NT2/D1 (cell line): ENCODE data around the gene ERICH6.

Source experiments
- DNase-seq: peaks from one replicate; pipeline ENCODE4 v3.0.0-alpha.2; 2011; ENCODE audit warnings: low read depth, low spot score
- H3K27me3 ChIP-seq: 2 replicates; pipeline ENCODE4 v1.6.0; 2011; ENCODE audit warnings: mild to moderate bottlenecking; ENCODE audit not compliant: insufficient read length, insufficient read depth
- H3K36me3 ChIP-seq: 2 replicates; pipeline ENCODE4 v1.6.1; 2011; ENCODE audit warnings: mild to moderate bottlenecking, low read length, mixed read lengths; ENCODE audit not compliant: insufficient read depth, insufficient read length
- H3K4me1 ChIP-seq: 2 replicates; pipeline ENCODE4 v1.5.1; 2011; ENCODE audit not compliant: insufficient read depth, insufficient read length
- H3K4me3 ChIP-seq: 2 replicates; pipeline ENCODE4 v1.5.1; 2011; ENCODE audit warnings: low read depth; ENCODE audit not compliant: insufficient read length
- H3K9ac ChIP-seq: 2 replicates; pipeline ENCODE4 v1.6.0; 2011; ENCODE audit warnings: low read depth; ENCODE audit not compliant: insufficient read length
- H3K9me3 ChIP-seq: 2 replicates; pipeline ENCODE4 v1.5.1; 2011; ENCODE audit warnings: mild to moderate bottlenecking, low read length; ENCODE audit not compliant: insufficient read depth
- SUZ12 ChIP-seq: IDR thresholded peaks from 2 replicates; pipeline ENCODE4 v1.6.1; 2011; ENCODE audit not compliant: insufficient read length, insufficient read depth; ENCODE audit errors: extremely low read depth
- YY1 ChIP-seq: IDR thresholded peaks from 2 replicates; pipeline ENCODE4 v1.6.1; 2011; ENCODE audit not compliant: insufficient read length, insufficient read depth
- ZNF274 ChIP-seq: IDR thresholded peaks from 2 replicates; pipeline ENCODE4 v1.6.1; 2011; ENCODE audit warnings: mild to moderate bottlenecking, low read depth, low read length

The ERICH6 gene

DNA sequence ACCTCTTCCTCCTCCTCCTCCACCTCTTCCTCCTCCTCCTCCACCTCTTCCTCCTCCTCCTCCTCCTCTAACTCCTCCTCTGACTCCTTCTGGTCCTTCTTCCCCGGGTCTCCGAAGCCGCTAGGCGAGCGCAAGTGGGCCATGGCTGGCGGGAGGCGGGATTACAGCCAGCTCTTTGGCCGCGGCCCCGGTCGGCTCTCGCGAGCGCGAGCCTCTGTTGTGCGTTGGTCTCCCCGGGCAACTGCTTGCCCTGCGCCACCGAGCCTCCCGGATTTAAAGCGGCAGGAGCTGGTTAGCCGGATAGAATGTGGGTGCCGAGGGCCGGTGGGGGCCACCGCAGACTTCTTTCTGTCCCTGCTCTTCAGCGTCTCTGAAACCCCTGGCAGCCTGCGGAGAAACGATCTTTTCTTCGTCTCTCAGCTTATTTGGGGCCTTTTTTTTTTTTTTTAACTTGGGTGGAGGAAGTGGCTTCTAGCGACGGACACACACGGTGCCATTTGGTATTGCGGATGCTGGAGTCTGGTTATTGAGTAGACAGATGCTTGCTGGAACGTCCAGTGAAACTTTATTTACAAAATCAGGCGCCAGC, at the start of gene ERICH6:
Gene ERICH6, minus strand, starts transcription at position 165 of the 589 bp plus-strand sequence. Its CDS starts 22 bp downstream, at position 143.
- no peak for TF ChIP-seq ZNF274
- no peak for TF ChIP-seq SUZ12
- no peak for TF ChIP-seq YY1
- no peaks in the 10 kb centered on the region for H3K4me1 ChIP-seq

DNA sequence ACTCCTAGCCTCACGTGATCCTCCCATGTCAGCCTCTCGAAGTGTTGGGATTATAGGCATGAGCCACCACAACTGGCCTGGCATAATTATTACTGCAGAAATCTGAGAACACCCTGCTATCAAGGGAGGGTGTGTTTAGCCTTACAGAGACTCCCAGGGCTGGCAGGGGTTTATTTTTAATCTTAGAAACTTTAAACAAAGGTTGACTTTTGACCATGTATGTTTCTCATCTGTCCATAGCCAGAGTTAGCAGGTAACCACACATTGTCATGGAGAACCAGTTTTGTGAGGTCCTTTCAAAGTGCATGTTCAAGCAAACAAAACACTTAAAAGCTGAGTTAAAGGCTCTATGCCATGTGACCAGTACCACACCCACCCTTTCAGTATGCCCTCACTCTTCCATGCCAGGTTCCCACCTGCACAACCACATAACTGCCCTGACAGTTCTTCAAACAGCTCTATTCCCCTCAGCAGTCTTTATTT, 48.1 kb upstream of the ERICH6 start:
- H3K9me3 ChIP-seq, result no peaks in the 10 kb centered on the region
- no peak overlapping the region for H3K9ac ChIP-seq
- no peak overlapping the region for H3K4me3 ChIP-seq
- H3K36me3 ChIP-seq, result peaks cover 34% of the 10 kb centered on the region
- TF ChIP-seq SUZ12, result no peak
- TF ChIP-seq YY1, result no peak
- TF ChIP-seq ZNF274, result no peak
- H3K27me3 ChIP-seq, result no peaks in the 10 kb centered on the region
- no peak for DNase-seq
- no peaks in the 10 kb centered on the region for H3K4me1 ChIP-seq

More for the DNA sequence above, at the start of gene ERICH6:
- H3K9me3 ChIP-seq, result no peaks in the 10 kb centered on the region; the same call in 1 of the 2 replicates
- no peaks in the 10 kb centered on the region for H3K36me3 ChIP-seq
- DNase-seq, result peak; percentile 86
- H3K9ac ChIP-seq, result peak within 1 kb of the TSS; percentile 85
- H3K27me3 ChIP-seq, result no peaks in the 10 kb centered on the region
- H3K4me3 ChIP-seq, result peak within 1 kb of the TSS; percentile 60

DNA sequence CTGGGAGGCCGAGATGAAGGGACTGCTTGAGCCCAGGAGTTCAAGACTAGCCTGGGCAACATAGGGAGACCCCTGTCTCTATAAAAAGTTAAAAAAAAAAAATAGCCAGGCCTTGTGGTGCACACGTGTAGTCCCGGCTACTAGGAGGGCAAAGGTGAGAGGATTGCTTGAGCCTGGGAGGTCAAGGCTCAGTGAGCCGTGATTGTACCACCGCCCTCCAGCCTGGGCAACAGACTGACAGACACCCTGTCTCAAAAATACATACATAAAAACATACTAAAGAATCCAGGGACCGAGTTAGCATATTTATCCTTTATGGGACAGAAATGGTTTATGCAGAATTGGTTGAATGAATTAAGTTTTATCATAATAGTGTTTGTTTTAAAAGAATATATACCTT, 45.5 kb upstream of the ERICH6 start:
- Histone ChIP-seq H3K9me3 (no peaks in the 10 kb centered on the region), H3K4me1 (no peaks in the 10 kb centered on the region), H3K27me3 (no peaks in the 10 kb centered on the region), H3K36me3 (peaks cover 29% of the 10 kb centered on the region), H3K4me3 (no peak overlapping the region), H3K9ac (no peak overlapping the region)
- DNase-seq, result no peak
- TF ChIP-seq SUZ12 (no peak), YY1 (no peak), ZNF274 (no peak)

DNA sequence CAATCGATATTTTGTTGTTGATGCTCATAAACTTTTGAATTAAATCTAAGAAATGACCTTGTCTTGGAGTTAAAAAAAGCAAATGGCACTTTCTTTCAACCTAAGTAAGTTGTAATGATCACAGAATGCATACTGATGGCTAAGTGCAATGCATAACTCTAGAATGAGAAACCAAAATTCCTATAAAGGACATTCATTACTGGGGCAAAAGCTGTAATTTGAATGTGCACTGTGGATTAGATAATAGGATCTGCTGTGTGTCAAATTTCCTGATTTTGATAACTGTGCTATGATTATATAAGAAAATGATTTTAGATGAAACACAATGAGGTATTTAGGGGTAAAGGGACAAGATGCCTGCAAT, 44.9 kb upstream of the ERICH6 start:
- TF ChIP-seq SUZ12 (no peak), ZNF274 (no peak), YY1 (no peak)
- H3K9ac ChIP-seq, result no peak overlapping the region
- peaks cover 29% of the 10 kb centered on the region for H3K36me3 ChIP-seq
- no peaks in the 10 kb centered on the region for H3K9me3 ChIP-seq
- DNase-seq, result no peak
- H3K4me3 ChIP-seq, result no peak overlapping the region
- H3K4me1 ChIP-seq, result no peaks in the 10 kb centered on the region
- H3K27me3 ChIP-seq, result no peaks in the 10 kb centered on the region

DNA sequence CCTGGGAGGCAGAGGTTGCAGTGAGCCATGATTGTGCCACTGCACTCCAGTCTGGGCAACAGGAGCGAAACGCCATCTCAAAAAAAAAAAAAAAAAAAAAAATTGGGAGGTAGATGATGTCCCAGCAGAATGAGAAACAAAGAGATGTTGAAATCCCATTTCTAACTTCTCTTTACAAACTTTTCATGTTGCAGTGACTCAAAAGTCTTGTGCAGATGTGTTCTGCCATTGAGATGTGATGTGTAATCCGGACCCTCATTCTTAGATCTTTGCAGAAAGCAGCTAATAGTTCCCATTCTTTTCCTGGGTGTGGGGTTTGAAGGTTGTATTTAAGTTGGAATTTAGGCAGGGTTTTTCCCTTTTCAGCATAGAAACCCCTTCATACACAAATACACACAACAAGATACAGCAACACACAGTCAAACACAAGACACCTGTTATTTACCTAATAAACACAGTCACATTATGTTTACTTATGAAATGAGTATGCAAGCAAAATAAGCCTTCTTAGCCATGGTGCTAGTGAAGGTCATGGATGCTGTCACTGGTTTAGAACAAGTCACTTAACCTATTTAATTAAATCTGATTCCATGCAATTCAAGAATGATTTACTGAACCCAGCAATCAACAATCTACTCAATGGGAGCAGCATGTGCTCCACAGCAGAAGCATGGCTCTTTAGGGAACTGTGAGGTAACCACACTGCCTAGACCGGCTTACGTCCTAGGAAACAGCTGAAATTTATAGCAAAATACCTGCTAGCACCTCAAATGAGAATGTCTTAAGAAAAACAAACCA, 44.4 kb upstream of the ERICH6 start:
- DNase-seq, result no peak
- Histone ChIP-seq H3K4me1 (no peaks in the 10 kb centered on the region), H3K4me3 (no peak overlapping the region), H3K36me3 (peaks cover 23% of the 10 kb centered on the region), H3K9me3 (no peaks in the 10 kb centered on the region), H3K9ac (no peak overlapping the region), H3K27me3 (no peaks in the 10 kb centered on the region)
- TF ChIP-seq ZNF274 (no peak), SUZ12 (no peak), YY1 (no peak)

DNA sequence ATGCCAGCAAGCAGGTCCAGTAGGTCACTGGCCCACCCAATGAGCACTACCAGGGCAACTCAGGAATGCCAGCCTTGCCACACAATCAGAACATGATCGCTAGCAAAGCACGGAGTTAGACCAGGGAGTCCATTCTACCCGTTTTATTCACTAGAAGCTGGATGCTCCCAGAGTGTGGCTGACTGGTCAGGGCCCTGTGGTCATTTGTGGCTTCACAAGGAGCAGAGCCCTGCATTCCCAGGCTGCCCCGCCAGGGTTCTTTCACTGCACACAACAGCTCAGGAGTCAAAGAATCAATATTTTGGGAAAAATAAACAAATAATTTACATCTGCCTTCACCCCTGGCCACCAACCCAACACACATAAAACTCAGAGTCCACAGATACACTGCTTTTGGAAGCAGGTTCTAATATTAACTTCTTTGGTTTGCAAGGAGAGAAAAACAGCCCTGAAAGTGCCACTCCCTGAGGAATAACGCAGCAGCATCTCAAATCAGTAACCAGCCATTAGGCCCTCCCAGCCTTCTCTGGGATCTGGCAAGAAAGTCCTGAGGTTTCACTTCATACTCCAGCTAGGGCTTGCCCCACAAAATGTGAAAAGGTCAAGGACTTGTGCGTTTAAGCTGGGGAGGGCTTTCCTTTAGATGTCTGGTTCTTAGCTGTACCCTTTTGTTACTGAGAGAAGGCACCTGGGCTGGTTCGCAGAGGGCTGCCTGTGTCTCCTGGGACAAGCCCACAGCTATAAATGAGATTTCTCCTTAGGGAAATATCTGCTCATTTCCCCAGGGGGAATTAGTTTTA, 43.3 kb upstream of the ERICH6 start:
- no peak for TF ChIP-seq ZNF274
- no peak for TF ChIP-seq YY1
- TF ChIP-seq SUZ12, result no peak
- Histone ChIP-seq H3K4me1 (no peaks in the 10 kb centered on the region), H3K27me3 (no peaks in the 10 kb centered on the region), H3K9ac (peak overlapping the region; percentile 38), H3K4me3 (no peak overlapping the region), H3K36me3 (peaks cover 21% of the 10 kb centered on the region), H3K9me3 (no peaks in the 10 kb centered on the region)
- DNase-seq, result no peak

DNA sequence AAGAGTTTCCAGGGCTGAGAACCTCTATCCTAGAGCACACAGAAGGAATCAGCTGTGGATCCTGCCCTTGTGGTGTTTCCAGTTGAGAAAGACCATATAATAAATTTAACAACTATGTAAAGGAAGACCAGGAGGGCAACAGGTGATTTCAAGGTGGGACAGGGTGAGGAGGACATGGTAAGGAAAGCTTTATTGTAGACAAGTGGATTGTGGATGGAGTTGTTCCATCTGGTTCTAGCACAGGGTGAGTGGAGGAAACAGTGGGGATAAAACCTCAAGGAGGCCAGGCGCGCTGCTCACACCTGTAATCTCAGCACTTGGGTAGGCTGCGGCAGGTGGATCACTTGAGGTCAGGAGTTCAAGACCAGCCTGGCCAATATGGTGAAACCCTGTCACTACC, 42.1 kb upstream of the ERICH6 start:
- H3K36me3 ChIP-seq, result peaks cover 31% of the 10 kb centered on the region
- no peak overlapping the region for H3K4me3 ChIP-seq
- TF ChIP-seq YY1 (no peak), SUZ12 (no peak), ZNF274 (no peak)
- no peak overlapping the region for H3K9ac ChIP-seq
- no peaks in the 10 kb centered on the region for H3K27me3 ChIP-seq
- DNase-seq, result no peak
- no peaks in the 10 kb centered on the region for H3K4me1 ChIP-seq
- no peaks in the 10 kb centered on the region for H3K9me3 ChIP-seq
